ENCODE data around the gene NIPBL.

DNA sequence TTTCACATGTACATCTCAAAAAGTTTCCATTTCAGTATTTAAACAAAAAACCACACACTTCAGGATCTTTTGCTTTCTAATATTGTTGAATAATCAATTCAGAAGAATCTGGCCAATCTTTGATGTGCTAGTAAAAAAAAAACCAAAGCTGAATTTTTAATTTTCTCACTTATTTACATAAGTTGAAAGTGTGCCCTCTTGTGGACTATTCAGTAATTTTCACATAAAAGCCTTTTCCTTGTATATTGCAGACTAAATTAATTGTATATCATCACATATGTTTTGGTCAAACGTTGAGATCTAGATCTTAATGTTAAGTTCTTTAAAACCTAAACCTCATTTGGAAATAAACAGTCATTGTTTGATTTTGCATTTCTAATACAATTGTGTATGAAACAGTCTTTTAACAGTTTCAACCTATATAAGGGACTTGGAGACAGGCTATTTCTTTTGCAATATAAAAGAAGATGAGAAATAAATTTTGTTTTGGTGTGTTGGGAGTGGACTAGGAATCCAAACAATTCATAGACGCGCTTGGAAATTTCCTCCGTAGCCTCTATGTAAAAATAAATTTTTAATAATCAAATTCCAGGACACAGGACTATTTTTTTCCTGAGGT lies 68.1 kb downstream of the NIPBL start:
- TF ChIP-seq, protein P1, sequence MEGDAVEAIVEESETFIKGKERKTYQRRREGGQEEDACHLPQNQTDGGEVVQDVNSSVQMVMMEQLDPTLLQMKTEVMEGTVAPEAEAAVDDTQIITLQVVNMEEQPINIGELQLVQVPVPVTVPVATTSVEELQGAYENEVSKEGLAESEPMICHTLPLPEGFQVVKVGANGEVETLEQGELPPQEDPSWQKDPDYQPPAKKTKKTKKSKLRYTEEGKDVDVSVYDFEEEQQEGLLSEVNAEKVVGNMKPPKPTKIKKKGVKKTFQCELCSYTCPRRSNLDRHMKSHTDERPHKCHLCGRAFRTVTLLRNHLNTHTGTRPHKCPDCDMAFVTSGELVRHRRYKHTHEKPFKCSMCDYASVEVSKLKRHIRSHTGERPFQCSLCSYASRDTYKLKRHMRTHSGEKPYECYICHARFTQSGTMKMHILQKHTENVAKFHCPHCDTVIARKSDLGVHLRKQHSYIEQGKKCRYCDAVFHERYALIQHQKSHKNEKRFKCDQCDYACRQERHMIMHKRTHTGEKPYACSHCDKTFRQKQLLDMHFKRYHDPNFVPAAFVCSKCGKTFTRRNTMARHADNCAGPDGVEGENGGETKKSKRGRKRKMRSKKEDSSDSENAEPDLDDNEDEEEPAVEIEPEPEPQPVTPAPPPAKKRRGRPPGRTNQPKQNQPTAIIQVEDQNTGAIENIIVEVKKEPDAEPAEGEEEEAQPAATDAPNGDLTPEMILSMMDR (IDR thresholded peaks at IDR 0.05; ENCODE audit: borderline replicate concordance, extremely low read depth, low read length, poor library complexity, severe bottlenecking), result peak; percentile 72
- no peak for TF ChIP-seq EZH2 (IDR thresholded peaks at IDR 0.05; ENCODE audit: borderline replicate concordance, low read depth, low read length, severe bottlenecking)
